ENCODE data around the gene DSCAM.

The DSCAM gene

DNA sequence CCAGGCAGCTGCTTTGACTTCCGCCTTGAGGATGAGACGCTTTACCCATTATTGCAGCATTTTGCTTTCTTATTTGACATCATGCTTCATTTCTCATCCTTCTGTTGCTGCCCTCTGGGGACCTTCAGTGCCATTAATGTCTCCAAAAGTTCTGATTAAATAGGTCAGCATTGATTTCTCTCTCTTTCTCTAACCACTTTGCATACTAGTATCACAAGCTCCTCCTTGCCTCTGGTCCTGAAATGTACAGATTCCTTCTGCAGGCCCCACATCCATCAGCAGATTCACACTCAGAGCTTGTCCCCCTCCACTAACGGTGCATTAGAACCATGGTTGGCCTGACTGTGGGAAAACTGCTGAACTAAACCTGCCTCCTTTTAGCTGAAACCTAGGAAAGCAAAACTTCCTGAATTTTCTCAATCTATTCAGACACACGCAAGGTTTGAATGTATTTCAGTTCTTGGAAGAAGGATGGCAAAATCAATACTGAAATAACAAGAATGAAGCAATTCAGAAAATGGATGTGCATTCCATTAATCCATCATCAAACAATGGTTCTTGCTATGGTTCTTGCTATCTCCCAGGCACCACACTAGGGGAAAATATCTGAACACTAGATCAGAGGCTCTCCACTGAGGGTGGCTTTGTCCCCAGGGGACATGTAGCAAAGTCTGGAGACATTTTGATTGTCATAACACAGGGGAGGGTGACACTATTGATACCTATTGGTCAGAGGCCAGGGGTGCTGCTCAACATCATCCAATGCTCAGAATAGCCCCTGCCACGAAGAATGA is 825.2 kb downstream of the DSCAM start:
- no peak for DNase-seq

DNA sequence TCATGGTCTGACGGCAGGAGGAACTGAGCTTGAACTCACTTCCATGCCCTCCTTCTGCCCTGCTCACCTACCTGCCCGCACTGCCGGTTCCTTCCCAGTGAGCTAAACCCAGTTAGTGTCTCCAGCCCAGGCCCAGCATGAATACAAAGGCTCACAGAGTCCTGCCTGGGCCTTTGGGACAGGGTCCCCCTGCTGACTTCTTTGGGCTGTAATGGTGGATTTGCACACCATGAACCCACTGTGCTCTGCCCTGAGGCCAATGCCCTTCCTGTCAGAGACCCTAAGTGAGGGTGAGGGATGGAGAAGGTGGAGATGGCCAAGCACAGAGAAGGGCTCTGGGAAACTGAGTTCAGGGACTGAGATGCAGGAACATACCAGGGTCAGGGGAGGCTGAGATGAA is 826.3 kb downstream of the DSCAM start:
- no peak for DNase-seq

- DNase-seq, result no peak
Observed at GRCh38 chr21:40018871-40019475, 828.0 kb downstream of the DSCAM start.

DNA sequence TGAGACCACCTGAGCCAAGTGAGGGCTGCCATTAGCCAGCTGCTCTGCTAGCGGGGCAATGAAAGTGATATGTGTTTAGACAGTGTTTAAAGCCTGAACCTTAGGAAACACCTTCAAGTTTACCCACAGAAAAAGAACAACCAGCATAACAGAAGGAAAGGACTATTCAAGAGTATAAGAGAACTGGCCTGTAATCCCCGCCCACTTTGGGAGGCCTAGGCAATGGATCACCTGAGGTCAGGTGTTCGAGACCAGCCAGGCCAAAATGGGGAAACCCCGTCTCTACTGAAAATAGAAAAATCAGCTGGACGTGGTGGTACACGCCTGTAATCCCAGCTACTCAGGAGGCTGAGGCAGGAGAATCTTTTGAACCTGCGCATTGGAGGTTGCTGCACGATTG is 830.3 kb downstream of the DSCAM start:
- DNase-seq, result no peak

DNA sequence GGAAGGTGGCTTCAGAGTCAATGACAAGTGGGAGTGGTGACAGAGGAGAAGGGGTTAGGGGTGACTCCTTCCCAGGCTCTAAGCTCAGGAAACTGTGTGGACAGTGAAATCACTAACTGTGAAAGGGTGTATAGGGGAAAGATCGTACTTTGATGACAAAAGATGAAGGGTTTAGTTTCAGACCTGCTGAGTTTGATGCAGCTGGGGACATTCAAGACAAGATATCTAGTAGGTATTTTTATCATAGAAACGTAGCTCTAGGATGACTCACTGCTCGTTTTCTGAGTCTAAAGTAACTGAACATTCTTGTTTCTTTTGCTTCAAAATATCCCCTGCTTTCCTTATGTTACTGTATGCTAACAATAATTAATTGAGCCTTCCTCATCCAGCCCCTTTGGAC is 830.7 kb downstream of the DSCAM start:
- DNase-seq, result no peak

DNA sequence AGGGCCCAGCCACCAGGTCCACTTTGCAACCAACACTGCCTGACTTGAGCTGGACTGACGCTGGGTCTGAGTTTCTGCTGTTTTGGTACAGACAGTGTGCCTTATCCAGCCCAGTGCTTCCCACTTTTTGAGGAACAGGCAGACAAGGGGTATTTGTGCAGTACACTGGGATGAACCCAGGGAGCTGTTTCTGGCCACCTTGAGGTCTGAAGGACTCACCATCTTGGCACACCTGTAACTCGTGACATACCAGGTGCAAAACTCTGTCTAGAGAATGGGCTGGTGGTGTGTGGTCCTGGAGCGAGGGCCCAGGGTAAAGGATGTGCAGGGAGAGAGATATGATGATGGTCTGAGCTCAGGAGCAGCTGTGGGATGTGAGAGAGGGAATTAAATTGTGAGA is 831.1 kb downstream of the DSCAM start:
- no peak for DNase-seq

DNA sequence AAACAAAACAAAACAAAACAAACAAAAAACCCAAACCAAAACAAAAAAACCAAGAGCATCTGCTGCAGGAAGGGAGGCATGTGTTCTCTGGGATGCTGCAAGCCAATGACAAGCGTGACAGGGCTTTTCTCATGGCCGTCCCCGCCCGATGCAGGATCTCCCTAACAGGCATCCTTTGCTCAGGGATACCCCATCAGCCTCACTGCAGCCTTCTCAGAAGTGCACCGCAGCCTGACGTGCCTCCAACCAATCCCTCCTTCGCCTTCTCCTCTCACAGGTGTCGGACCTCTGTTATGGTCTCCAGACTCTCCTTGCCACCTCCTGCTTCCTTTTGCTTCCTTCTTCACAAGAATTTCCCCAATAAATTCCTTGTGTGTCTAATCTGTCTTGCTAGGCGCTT is 832.6 kb downstream of the DSCAM start:
- DNase-seq, result no peak

GRCh38 chr21:40013001-40013735 is 833.8 kb downstream of the DSCAM start:
- DNase-seq, result no peak

GRCh38 chr21:40011371-40011770 is 835.6 kb downstream of the DSCAM start:
- no peak for DNase-seq

DNA sequence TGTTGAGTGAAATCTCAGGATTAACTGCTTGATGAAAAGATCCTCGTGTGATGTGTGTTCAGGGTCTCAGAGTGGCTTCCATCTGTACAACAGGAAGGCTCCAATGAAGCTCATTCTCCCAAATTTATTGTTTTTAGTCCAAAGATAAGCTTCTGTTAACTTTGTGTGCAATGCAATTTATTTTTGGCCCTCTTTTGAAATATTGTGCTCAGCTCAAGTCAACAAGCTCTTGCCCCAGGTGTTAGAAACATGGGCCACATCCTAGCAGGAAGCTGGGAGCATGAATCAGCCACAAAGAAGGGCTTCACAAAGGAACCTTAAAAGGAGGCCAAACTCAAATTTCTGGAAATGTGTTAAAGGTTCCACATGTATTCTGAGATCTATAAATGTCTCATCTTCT is 844.0 kb downstream of the DSCAM start:
- no peak for DNase-seq

GRCh38 chr21:39984286-39984991 is 862.5 kb downstream of the DSCAM start:
- no peak for DNase-seq

DNA sequence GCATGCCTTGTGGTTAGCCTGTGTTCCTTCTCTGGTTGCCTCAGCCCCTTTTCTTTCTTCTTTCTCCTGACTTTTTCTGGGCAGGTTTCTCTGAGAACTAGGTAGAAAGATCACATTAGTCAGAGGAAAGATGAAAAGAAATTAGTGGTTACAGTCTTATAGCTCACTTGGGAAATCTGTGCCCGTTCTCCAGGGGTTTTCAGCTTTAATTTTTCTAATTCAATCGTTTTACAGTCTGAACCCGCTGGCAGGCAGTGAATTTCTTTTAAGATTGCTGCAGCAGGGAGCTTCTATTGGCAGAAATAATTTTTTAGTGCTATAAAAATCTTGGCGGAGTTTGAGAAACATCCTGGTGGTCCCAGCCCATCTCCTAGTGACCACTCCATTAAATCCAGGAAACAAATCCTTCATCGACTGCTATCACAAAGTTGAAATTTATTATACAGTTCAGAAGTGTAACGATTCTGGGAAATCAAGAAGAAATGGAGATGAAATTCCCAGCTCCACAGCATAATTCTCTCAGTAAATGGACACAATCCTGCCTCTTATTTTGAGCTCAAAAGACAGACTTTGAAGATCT is 866.6 kb downstream of the DSCAM start:
- no peak for DNase-seq

DNA sequence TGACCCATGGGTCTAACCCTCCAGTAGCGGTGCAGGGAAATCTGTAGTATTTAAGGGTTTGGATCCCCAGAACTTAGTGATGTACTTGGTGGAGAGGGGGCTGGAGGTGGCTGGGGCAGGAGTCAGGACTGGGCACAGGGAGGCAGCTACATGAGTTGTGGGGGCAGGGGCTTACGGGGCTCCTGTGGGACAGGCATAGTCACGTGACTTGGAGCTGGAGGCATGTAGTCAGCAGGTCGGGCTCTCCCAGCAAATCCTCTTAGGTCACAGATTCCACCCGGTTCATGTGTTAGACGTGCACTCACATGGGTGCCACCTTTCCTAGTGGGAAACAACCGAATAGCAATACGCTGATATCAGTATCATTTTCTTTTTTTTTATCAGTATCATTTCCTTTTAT is 867.6 kb downstream of the DSCAM start:
- DNase-seq, result no peak

GRCh38 chr21:39976800-39977199 is 870.2 kb downstream of the DSCAM start:
- DNase-seq, result no peak

DNA sequence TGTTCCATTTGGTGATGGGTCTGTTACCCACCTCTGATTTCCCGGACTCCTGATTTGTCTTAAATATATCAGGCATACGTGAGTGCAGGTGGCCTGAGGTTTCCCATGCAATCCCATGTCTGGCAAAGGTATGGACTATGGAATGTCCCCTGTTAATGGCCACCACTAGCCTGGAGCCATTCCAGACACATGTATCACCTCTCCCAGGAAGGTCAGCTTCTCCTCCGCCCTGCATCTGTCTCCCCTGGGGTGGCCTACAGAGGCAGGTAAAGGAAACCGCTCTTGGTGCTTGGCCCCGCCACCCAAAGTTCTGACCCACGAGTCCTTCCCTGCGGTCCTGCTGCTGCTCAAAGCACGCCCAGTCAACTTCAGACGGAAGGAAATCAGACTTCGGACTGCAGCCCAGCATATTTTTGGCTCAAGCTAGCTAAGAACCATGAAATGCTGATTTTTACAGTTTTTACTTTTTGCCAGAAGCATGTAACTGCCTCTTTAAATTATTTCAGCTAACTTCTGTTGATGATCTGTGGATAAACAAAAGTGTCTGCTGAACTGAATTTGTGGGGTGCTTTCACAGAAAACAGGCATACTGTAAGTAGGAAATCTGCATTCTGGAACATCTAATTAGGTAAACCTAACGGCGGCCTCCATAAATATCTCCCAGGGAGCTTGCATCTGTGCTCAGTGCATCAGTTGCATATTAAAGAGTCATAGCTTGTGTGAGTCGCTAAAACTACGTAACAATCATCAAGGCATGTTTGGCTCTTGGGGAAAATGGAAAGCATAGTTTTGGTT is 873.8 kb downstream of the DSCAM start:
- DNase-seq, result no peak

DNA sequence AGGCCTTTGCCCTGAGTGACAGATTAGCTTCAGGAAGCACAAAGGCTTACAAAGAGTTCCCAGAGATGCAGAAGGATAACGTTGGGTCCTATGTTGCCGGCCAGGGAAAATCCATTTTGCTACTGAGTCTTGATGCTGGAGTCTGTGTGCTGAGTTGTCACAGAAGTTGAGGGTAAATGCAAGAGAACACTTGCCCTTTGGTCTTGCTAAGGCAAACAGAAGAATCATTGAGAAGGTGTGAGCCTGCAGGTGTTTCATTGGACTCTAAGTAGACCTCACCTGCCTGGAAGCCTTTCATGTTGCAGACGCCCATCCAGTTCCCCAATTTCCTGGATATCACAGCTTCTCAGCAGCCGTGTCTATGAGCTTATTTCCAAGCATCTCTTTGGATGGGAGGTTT is 874.5 kb downstream of the DSCAM start:
- no peak for DNase-seq

DNA sequence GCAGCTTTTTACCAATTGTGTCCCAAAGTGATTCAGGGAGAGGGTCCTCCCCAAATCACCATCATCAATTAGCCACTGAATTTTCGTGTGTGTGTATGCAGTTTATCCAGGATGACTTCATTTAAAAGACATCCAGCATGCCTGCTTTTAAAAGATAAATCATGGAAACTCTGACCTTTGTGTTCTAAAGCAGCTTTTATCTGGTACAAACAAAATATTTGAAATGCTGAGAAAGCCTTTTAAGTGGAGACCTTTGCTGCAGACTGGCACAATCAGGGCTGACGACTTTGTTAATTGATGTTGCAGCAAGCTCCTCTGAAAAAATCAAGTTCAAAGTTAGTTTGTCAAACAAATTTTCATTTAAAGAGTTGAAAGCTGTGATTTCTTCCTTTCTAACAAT is 875.0 kb downstream of the DSCAM start:
- no peak for DNase-seq

DNA sequence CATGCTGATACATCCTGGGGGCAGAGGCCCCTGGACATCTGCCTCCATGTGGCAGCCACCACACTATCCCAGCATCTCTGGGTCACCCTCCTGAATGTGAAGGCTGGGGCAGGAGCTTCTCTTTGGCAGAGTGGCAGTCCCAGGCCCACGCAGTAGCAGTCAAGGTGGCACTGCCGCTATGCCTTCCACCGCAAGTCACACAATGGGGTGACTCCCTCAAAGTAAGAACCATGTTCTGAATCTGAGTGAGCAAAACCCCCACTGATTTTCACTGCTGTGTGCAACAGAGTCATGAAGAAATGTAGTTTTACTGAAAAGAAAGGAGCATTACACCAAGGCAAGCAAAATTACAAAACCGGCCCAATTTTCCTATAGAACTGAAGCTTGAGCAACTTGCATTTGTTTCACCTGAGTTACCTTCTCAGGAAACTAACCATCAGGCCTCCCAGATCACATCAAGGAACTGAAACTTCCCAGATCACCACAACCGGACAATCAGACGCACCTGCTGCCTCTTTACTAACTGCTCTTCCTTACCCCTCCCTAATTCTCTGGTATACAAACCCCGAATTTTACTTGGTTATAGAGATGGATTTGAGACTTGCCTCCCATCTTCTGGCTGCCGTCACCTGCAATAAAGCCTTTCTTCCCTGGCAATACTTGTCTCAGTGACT is 877.1 kb downstream of the DSCAM start:
- DNase-seq, result no peak

GRCh38 chr21:39968010-39968409 is 878.9 kb downstream of the DSCAM start:
- no peak for DNase-seq

DNA sequence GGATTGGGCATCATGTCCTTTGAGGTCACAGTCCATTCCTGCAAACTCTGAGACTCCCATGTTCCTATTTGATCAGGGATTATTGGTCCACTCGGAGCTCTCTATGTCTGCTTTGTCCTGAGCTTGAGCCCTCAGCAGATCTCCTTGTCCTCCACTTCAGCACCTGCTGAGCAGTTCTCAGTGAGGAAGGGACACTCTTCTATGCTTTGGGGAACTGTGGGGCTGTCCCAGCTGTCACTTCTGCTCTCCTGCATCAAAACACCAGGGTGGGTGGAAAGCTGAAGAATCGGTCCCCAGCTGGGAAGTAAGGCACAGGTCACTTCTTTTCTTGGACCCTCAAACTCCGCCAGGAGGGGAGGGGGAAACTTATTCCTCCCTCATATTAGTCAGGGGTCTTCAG is 880.2 kb downstream of the DSCAM start:
- no peak for DNase-seq

- DNase-seq, result no peak
Observed at GRCh38 chr21:39965026-39965425, 881.9 kb downstream of the DSCAM start.

- DNase-seq, result peak; percentile 11
Observed at GRCh38 chr21:39961251-39961650, 885.7 kb downstream of the DSCAM start.
